Mammary epithelial cell (primary cell): Measurements from ENCODE around the gene NT5DC4.

Experiments used
- EZH2 ChIP-seq: IDR thresholded peaks from 2 replicates; pipeline ENCODE4 v1.6.1; 2012; ENCODE audit warnings: low read length, inconsistent platforms, borderline replicate concordance
- TF ChIP-seq, protein P1 (sequence below), 2 donors: IDR thresholded peaks in 1 of 2; conservative IDR thresholded peaks in 1 of 2; 2 replicates each; pipeline ENCODE4 v1.5.1; 2011 to 2012; ENCODE audit warnings: inconsistent platforms in 2 of 2, low read length in 2 of 2, mild to moderate bottlenecking in 2 of 2, control low read depth in 1 of 2, low read depth in 1 of 2; ENCODE audit not compliant: insufficient read depth in 1 of 2; ENCODE audit errors: extremely low read depth in 1 of 2

DNA sequence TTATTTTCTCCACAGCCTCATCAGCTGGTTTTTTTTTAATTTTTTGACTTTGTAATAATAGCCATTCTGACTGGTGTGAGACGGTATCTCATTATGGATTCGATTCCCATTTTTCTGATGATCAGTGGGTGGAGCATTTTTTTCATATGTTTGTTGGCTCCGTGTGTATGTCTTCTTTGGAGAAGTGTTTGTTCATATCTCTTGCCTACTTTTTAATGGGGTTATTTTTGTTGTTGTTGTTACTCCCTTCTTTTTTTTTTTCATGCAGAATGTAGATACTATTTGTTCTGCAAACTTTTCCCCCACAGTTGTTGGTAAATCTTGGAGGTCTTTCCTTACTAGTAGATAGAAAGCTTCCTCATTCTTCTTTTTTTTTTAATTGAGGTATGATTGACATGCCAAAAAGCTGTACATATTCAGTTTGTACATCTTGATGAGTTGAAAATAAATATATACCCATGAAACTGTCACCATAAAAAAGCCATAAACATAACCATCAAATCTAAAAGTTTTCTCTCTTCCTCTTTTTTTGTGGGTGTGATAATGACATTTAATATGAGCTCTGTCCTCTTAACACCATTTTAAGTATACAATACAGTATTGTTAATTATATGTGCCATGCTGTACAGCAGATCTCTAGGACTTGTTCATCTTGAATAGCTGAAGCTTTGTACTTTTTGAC lies 21.8 kb upstream of the NT5DC4 start:
- TF ChIP-seq, protein P1, sequence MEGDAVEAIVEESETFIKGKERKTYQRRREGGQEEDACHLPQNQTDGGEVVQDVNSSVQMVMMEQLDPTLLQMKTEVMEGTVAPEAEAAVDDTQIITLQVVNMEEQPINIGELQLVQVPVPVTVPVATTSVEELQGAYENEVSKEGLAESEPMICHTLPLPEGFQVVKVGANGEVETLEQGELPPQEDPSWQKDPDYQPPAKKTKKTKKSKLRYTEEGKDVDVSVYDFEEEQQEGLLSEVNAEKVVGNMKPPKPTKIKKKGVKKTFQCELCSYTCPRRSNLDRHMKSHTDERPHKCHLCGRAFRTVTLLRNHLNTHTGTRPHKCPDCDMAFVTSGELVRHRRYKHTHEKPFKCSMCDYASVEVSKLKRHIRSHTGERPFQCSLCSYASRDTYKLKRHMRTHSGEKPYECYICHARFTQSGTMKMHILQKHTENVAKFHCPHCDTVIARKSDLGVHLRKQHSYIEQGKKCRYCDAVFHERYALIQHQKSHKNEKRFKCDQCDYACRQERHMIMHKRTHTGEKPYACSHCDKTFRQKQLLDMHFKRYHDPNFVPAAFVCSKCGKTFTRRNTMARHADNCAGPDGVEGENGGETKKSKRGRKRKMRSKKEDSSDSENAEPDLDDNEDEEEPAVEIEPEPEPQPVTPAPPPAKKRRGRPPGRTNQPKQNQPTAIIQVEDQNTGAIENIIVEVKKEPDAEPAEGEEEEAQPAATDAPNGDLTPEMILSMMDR (conservative IDR thresholded peaks at IDR 0.05 in 1 of 2, IDR thresholded peaks at IDR 0.05 in 1 of 2; ENCODE audit: extremely low read depth in 1 of 2, insufficient read depth in 1 of 2, low read depth in 1 of 2, low read length in 2 of 2): no peak
- TF ChIP-seq EZH2: no peak
